ENCODE measurements around the gene ANO7. TPM values are rescaled to one million over a fixed set of nuclear protein-coding genes. Genes with fewer than 3 reads are reported as not detected.

The ANO7 gene
- total RNA-seq, 1 experiment from 2014 or later = 6.9 TPM

DNA sequence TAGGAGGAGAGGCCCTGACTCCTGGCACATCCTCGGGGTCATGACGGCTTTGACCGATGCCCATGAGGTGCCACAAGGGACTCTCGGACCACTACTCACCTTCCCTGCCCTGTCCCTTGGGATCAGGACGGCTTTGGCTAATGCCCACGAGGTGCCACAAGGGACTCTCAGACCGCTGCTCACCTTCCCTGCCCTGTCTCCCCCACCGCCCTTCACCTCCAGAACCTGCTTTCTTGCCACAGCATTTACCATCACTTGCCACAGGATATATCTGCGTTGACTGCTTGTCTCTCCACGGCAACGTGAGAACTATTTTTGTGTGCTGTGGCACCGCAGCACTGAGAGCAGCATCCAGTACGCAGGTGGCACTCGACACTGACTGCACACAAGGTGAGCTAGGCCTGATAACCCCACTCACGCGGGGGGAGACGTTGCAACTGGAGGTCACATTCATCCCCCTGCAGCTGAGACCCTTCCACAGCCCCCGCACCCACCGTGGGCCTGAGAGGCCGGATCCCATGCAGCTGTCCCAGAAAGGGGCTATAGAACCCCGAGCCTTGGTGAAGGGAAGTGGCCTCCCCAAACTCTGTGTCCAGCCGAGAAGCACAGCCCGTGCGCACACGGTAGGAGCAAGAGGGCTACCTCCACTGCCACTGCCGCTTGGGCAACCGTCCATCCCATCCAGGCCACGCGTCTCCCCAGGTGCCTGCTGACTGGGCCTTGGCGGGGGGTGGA, 47.5 kb downstream of the ANO7 start:
- POLR2A ChIA-PET = no interaction called here
- intact Hi-C loops (cut with micrococcal nuclease; ENCODE audit: unreplicated experiment) (no loop called here), in situ Hi-C loops (cut with HindIII; ENCODE audit: low pct_unique_long_range_greater_than_20kb, low sequenced_read_pairs) (no loop called here)
- no peak for DNase-seq (ENCODE audit: low read depth, low spot score)
- no peaks in the 10 kb centered on the region for H3K4me1 ChIP-seq (ENCODE audit: control insufficient read depth, insufficient read depth, low read length)
- CTCF ChIA-PET = no interaction called here
- no peak overlapping the region for H3K27ac ChIP-seq (ENCODE audit: low read length)
- no TSS peak for BruUV-seq (replicated peaks)
- H3K36me3 ChIP-seq (ENCODE audit: control insufficient read depth, insufficient read depth, low read length) = peaks cover 31% of the 10 kb centered on the region
- TF ChIP-seq, protein P1, sequence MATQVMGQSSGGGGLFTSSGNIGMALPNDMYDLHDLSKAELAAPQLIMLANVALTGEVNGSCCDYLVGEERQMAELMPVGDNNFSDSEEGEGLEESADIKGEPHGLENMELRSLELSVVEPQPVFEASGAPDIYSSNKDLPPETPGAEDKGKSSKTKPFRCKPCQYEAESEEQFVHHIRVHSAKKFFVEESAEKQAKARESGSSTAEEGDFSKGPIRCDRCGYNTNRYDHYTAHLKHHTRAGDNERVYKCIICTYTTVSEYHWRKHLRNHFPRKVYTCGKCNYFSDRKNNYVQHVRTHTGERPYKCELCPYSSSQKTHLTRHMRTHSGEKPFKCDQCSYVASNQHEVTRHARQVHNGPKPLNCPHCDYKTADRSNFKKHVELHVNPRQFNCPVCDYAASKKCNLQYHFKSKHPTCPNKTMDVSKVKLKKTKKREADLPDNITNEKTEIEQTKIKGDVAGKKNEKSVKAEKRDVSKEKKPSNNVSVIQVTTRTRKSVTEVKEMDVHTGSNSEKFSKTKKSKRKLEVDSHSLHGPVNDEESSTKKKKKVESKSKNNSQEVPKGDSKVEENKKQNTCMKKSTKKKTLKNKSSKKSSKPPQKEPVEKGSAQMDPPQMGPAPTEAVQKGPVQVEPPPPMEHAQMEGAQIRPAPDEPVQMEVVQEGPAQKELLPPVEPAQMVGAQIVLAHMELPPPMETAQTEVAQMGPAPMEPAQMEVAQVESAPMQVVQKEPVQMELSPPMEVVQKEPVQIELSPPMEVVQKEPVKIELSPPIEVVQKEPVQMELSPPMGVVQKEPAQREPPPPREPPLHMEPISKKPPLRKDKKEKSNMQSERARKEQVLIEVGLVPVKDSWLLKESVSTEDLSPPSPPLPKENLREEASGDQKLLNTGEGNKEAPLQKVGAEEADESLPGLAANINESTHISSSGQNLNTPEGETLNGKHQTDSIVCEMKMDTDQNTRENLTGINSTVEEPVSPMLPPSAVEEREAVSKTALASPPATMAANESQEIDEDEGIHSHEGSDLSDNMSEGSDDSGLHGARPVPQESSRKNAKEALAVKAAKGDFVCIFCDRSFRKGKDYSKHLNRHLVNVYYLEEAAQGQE (IDR thresholded peaks at IDR 0.05; ENCODE audit: insufficient read depth in 1 of 2, low read depth in 2 of 2, low read length in 1 of 2) = no peak
- TF ChIP-seq POLR2AphosphoS5 (IDR thresholded peaks at IDR 0.05; ENCODE audit: low read depth, low read length) (no peak), TCF7L2 (IDR thresholded peaks at IDR 0.05; ENCODE audit: low read depth, low read length) (no peak), SIN3A (IDR thresholded peaks at IDR 0.05; ENCODE audit: borderline replicate concordance, insufficient read depth, low read depth, low read length) (no peak), CTCF (IDR thresholded peaks at IDR 0.05) (no peak)
- H3K9me3 ChIP-seq (ENCODE audit: control insufficient read depth, insufficient read depth, low read depth, low read length) = no peaks in the 10 kb centered on the region
- no peaks in the 10 kb centered on the region for H3K27me3 ChIP-seq (ENCODE audit: control insufficient read depth, insufficient read depth, low read length)
- H3K4me3 ChIP-seq (ENCODE audit: low read depth in 2 of 2, low read length in 2 of 2) = no peak overlapping the region
- no peak for ATAC-seq

DNA sequence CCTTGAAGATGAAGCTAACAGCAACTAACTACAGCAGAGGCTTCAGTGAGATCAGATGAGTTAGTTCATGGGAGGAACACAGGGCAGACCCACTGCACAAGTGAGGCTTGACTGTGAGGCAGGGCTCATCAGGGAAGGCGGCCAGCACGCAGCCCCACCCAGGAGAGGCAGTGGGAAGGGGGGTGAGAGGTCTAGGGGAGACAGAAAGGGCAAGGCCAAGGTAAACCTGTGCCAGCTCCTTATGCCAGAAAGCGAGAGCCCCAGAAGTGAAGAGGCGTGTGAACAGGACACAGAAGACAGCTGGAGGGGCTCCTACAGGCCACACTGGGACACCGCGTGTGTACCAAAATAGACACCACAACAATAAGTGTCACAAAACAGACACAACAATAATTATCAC, 48.6 kb downstream of the ANO7 start:
- ATAC-seq (no peak), DNase-seq (ENCODE audit: low read depth, low spot score) (no peak)
- H3K4me1 ChIP-seq (ENCODE audit: control insufficient read depth, insufficient read depth, low read length) = no peaks in the 10 kb centered on the region
- ChIA-PET CTCF (interaction anchor here (0.7 kb wide), 1 partner anchor 25 kb away, joined by 4 read pairs; no protein-coding TSS in a partner anchor), POLR2A (no interaction called here)
- no peak overlapping the region for H3K4me3 ChIP-seq (ENCODE audit: low read depth in 2 of 2, low read length in 2 of 2)
- intact Hi-C loops (cut with micrococcal nuclease; ENCODE audit: unreplicated experiment) (no loop called here), in situ Hi-C loops (cut with HindIII; ENCODE audit: low pct_unique_long_range_greater_than_20kb, low sequenced_read_pairs) (no loop called here)
- peaks cover 35% of the 10 kb centered on the region for H3K36me3 ChIP-seq (ENCODE audit: control insufficient read depth, insufficient read depth, low read length)
- TF ChIP-seq POLR2AphosphoS5 (IDR thresholded peaks at IDR 0.05; ENCODE audit: low read depth, low read length) = no peak
- TF ChIP-seq SIN3A (IDR thresholded peaks at IDR 0.05; ENCODE audit: borderline replicate concordance, insufficient read depth, low read depth, low read length) = no peak
- TF ChIP-seq, protein P1 (IDR thresholded peaks at IDR 0.05; ENCODE audit: insufficient read depth in 1 of 2, low read depth in 2 of 2, low read length in 1 of 2) = no peak
- no peak for TF ChIP-seq TCF7L2 (IDR thresholded peaks at IDR 0.05; ENCODE audit: low read depth, low read length)
- TF ChIP-seq CTCF (IDR thresholded peaks at IDR 0.05) = no peak
- H3K27ac ChIP-seq (ENCODE audit: low read length) = no peak overlapping the region
- no peaks in the 10 kb centered on the region for H3K9me3 ChIP-seq (ENCODE audit: control insufficient read depth, insufficient read depth, low read depth, low read length)
- BruUV-seq (replicated peaks) = no TSS peak
- no peaks in the 10 kb centered on the region for H3K27me3 ChIP-seq (ENCODE audit: control insufficient read depth, insufficient read depth, low read length)
